GM12801 (cell line): Measurements from ENCODE around the gene IGSF3.

Experiments
- CTCF ChIP-seq: IDR thresholded peaks from one replicate; pipeline ENCODE4 v1.5.1; 2011; ENCODE audit warnings: control low read depth; ENCODE audit not compliant: insufficient read length; ENCODE audit errors: extremely low read depth

IGSF3 gene

GRCh38 chr1:116534014-116534739, 133.4 kb downstream of the IGSF3 start:
- no peak for TF ChIP-seq CTCF

DNA sequence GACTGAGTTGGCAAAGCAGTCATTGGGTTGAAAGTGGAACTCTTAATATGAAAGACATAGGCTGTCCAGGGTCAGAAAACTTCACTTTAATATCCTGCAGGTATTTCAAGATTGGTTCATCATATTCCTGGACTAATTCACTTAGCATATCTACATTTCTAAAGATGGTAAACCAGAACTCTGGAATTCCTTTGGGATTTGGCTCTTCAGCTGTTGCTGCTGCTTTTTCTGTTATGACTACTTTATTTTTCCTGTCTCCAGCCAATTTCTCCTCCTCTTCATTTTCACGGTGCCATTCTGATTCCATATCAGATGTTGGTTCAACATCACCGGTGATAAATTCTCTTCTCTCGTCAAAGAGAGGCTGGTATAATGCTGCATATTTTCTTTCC, 134.1 kb downstream of the IGSF3 start:
- no peak for TF ChIP-seq CTCF

DNA sequence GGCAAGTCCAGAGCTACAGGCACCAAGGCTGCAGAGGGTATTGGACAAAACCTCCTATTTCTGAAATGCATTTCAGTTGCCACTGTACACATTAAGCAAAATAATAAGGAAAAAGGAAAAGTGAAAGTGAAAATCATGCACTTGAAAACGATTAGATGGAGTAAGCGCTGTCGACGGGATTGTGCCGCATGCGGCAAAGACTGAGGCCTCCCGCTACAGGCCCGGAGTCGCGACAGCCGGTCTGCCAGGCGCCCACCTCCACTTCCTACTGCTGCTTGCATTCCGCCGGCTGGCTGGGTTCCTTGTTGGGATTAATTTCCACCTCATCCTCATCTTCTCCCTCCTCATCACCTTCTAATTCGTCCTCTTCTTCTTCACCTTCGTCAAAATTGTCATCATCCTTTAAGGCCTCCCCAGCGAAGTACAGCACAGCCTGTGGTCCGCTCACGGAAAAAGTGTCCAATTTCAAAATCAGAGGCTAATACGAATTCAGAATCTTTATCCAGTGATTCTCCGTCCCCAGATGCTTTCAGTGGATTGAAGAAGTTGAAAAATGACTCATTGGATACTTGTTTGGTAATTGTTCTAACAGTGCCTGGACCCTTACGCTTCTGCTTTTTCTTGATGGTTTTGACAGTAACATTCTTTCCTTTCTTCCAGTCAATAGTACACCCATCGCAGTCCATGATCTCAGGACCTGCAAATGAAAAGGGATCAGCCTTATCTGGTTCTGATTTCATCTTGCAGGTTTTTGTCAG, 134.7 kb downstream of the IGSF3 start:
- TF ChIP-seq CTCF = no peak

- TF ChIP-seq CTCF = no peak
These were observed 135.6 kb downstream of the IGSF3 start for GRCh38 chr1:116531917-116532316.

DNA sequence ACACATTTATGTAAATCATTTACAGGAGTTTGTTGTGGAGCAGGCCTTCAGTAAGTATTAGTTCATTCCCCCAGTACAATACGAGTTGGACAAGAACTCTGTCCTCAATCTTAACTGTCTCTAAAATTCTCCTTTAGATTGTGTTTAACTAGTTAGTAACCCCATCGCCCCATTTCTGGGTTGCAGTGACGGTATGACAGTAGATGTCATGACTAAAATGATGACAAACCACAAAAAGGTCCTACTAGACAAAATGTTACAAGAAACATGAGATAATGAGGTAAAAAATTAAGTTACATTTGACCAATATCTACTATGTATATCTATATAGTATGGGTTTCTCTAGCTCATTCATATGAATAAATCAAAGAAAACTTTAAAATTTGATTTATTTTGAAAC, 137.9 kb downstream of the IGSF3 start:
- TF ChIP-seq CTCF = no peak

- no peak for TF ChIP-seq CTCF
These were observed 138.3 kb downstream of the IGSF3 start for GRCh38 chr1:116529199-116529631.

- no peak for TF ChIP-seq CTCF
These were observed 139.0 kb downstream of the IGSF3 start for GRCh38 chr1:116528329-116529083.
